Measurements from ENCODE around the gene POMP. TPM values are rescaled to one million over a fixed set of nuclear protein-coding genes. Genes with fewer than 3 reads are reported as not detected.

The POMP gene
- total RNA-seq, 1 donor from 2014 or later = 131 TPM

GRCh38 chr13:28637714-28638355, 21.1 kb upstream of the POMP start:
- Mint-ChIP-seq H3K36me3 (ENCODE audit: low read depth, unreplicated experiment) (no peaks in the 10 kb centered on the region), H3K4me1 (ENCODE audit: low read depth, unreplicated experiment) (peaks cover 10% of the 10 kb centered on the region), H3K27me3 (ENCODE audit: low read depth, unreplicated experiment) (no peaks in the 10 kb centered on the region), H3K9me3 (ENCODE audit: unreplicated experiment) (no peaks in the 10 kb centered on the region), H3K27ac (ENCODE audit: unreplicated experiment) (no peak overlapping the region), H3K4me3 (ENCODE audit: unreplicated experiment) (no peak overlapping the region)
- H3K27ac ChIP-seq (ENCODE audit: low read depth, low read length) = no peak overlapping the region
- H3K4me3 ChIP-seq (ENCODE audit: insufficient read depth, low read depth, low read length) = no peak overlapping the region
- DNase-seq (ENCODE audit: low read depth) (no peak), FAIRE-seq (no peak)
- H3K27me3 ChIP-seq (ENCODE audit: insufficient read depth, low read length) = no peaks in the 10 kb centered on the region
- TF ChIP-seq, protein P1, sequence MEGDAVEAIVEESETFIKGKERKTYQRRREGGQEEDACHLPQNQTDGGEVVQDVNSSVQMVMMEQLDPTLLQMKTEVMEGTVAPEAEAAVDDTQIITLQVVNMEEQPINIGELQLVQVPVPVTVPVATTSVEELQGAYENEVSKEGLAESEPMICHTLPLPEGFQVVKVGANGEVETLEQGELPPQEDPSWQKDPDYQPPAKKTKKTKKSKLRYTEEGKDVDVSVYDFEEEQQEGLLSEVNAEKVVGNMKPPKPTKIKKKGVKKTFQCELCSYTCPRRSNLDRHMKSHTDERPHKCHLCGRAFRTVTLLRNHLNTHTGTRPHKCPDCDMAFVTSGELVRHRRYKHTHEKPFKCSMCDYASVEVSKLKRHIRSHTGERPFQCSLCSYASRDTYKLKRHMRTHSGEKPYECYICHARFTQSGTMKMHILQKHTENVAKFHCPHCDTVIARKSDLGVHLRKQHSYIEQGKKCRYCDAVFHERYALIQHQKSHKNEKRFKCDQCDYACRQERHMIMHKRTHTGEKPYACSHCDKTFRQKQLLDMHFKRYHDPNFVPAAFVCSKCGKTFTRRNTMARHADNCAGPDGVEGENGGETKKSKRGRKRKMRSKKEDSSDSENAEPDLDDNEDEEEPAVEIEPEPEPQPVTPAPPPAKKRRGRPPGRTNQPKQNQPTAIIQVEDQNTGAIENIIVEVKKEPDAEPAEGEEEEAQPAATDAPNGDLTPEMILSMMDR (IDR thresholded peaks at IDR 0.05; ENCODE audit: insufficient read depth, low read depth, low read length) = no peak
- TF ChIP-seq EZH2 (IDR thresholded peaks at IDR 0.05; ENCODE audit: insufficient read depth, low read length) = no peak
- no peak overlapping the region for H3K9ac ChIP-seq (ENCODE audit: low read length)
- no peaks in the 10 kb centered on the region for H4K20me1 ChIP-seq (ENCODE audit: insufficient read depth, low read length)
- H3K79me2 ChIP-seq (ENCODE audit: insufficient read depth, low read length) = no peaks in the 10 kb centered on the region
- no peak overlapping the region for H2AFZ ChIP-seq (ENCODE audit: low read depth, low read length)
- H3K4me2 ChIP-seq (ENCODE audit: low read length) = no peak overlapping the region
- H3K9me3 ChIP-seq (ENCODE audit: insufficient read depth, low read depth, low read length) = no peaks in the 10 kb centered on the region
- no peaks in the 10 kb centered on the region for H3K36me3 ChIP-seq (ENCODE audit: insufficient read depth, low read length)
- peaks cover 8% of the 10 kb centered on the region for H3K4me1 ChIP-seq (ENCODE audit: insufficient read depth, low read length)

- FAIRE-seq = no peak
- no peak overlapping the region for H3K27ac ChIP-seq (ENCODE audit: low read depth, low read length)
- no peak overlapping the region for H3K27ac Mint-ChIP-seq (ENCODE audit: unreplicated experiment)
- H3K4me1 Mint-ChIP-seq (ENCODE audit: low read depth, unreplicated experiment) = peaks cover 10% of the 10 kb centered on the region
- H3K4me3 ChIP-seq (ENCODE audit: insufficient read depth, low read depth, low read length) = no peak overlapping the region
- H3K9ac ChIP-seq (ENCODE audit: low read length) = no peak overlapping the region
- no peaks in the 10 kb centered on the region for H3K36me3 Mint-ChIP-seq (ENCODE audit: low read depth, unreplicated experiment)
- no peak overlapping the region for H3K4me3 Mint-ChIP-seq (ENCODE audit: unreplicated experiment)
- H3K4me2 ChIP-seq (ENCODE audit: low read length) = no peak overlapping the region
- no peak for DNase-seq (ENCODE audit: low read depth)
- no peaks in the 10 kb centered on the region for H4K20me1 ChIP-seq (ENCODE audit: insufficient read depth, low read length)
- no peak for TF ChIP-seq EZH2 (IDR thresholded peaks at IDR 0.05; ENCODE audit: insufficient read depth, low read length)
- TF ChIP-seq, protein P1 (IDR thresholded peaks at IDR 0.05; ENCODE audit: insufficient read depth, low read depth, low read length) = no peak
- peaks cover 8% of the 10 kb centered on the region for H3K4me1 ChIP-seq (ENCODE audit: insufficient read depth, low read length)
- H3K27me3 Mint-ChIP-seq (ENCODE audit: low read depth, unreplicated experiment) = no peaks in the 10 kb centered on the region
- H3K9me3 Mint-ChIP-seq (ENCODE audit: unreplicated experiment) = peaks cover 3% of the 10 kb centered on the region
- no peaks in the 10 kb centered on the region for H3K27me3 ChIP-seq (ENCODE audit: insufficient read depth, low read length)
- no peaks in the 10 kb centered on the region for H3K36me3 ChIP-seq (ENCODE audit: insufficient read depth, low read length)
- H3K79me2 ChIP-seq (ENCODE audit: insufficient read depth, low read length) = no peaks in the 10 kb centered on the region
- no peak overlapping the region for H2AFZ ChIP-seq (ENCODE audit: low read depth, low read length)
- no peaks in the 10 kb centered on the region for H3K9me3 ChIP-seq (ENCODE audit: insufficient read depth, low read depth, low read length)
These were observed 20.2 kb upstream of the POMP start for GRCh38 chr13:28638756-28639155.

- FAIRE-seq (no peak), DNase-seq (ENCODE audit: low read depth) (no peak)
- H3K9me3 Mint-ChIP-seq (ENCODE audit: unreplicated experiment) = peaks cover 8% of the 10 kb centered on the region
- Histone ChIP-seq H3K27me3 (ENCODE audit: insufficient read depth, low read length) (no peaks in the 10 kb centered on the region), H3K79me2 (ENCODE audit: insufficient read depth, low read length) (no peaks in the 10 kb centered on the region), H3K9me3 (ENCODE audit: insufficient read depth, low read depth, low read length) (no peaks in the 10 kb centered on the region), H3K4me1 (ENCODE audit: insufficient read depth, low read length) (peaks cover 7% of the 10 kb centered on the region), H3K9ac (ENCODE audit: low read length) (no peak overlapping the region), H2AFZ (ENCODE audit: low read depth, low read length) (no peak overlapping the region), H4K20me1 (ENCODE audit: insufficient read depth, low read length) (no peaks in the 10 kb centered on the region), H3K4me2 (ENCODE audit: low read length) (no peak overlapping the region), H3K4me3 (ENCODE audit: insufficient read depth, low read depth, low read length) (no peak overlapping the region), H3K27ac (ENCODE audit: low read depth, low read length) (no peak overlapping the region), H3K36me3 (ENCODE audit: insufficient read depth, low read length) (no peaks in the 10 kb centered on the region)
- TF ChIP-seq, protein P1 (IDR thresholded peaks at IDR 0.05; ENCODE audit: insufficient read depth, low read depth, low read length) = no peak
- TF ChIP-seq EZH2 (IDR thresholded peaks at IDR 0.05; ENCODE audit: insufficient read depth, low read length) = no peak
- H3K36me3 Mint-ChIP-seq (ENCODE audit: low read depth, unreplicated experiment) = no peaks in the 10 kb centered on the region
- H3K27me3 Mint-ChIP-seq (ENCODE audit: low read depth, unreplicated experiment) = no peaks in the 10 kb centered on the region
- no peak overlapping the region for H3K4me3 Mint-ChIP-seq (ENCODE audit: unreplicated experiment)
- H3K27ac Mint-ChIP-seq (ENCODE audit: unreplicated experiment) = no peak overlapping the region
- peaks cover 5% of the 10 kb centered on the region for H3K4me1 Mint-ChIP-seq (ENCODE audit: low read depth, unreplicated experiment)
These were observed 17.9 kb upstream of the POMP start for GRCh38 chr13:28640861-28641599.
